K562 (cell line): ENCODE results near the gene LTO1. TPM values are rescaled to one million over a fixed set of nuclear protein-coding genes. Genes with fewer than 3 reads are reported as not detected.

Experiments used
- ATAC-seq: fragments of 200-7000 bp; cut with Tn5 transposase; 3 replicates; pipeline ENCODE4 v1.9.1; 2020; ENCODE audit warnings: moderate library complexity
- BruUV-seq: library from RNA; stranded (reverse); fragments of 400-500 nt; replicated peaks from 2 replicates; lab custom pipeline; 2021; lab: Mats Ljungman, UMichigan
- CTCF ChIA-PET: fragments of 300-600 bp; formaldehyde crosslinking; extraction: SDS; loops from one replicate; lab custom pipeline; 2021; ENCODE audit warnings: low intra/inter-chr PET ratio; lab: Yijun Ruan, JAX
- POLR2A ChIA-PET: fragments of 300-600, 350-650 bp; sonication (Branson Sonifier 250); formaldehyde crosslinking; extraction: SDS; loops from one replicate; lab custom pipeline; 2021; ENCODE audit warnings: antibody characterized with exemption, inconsistent platforms; lab: Yijun Ruan, JAX
- DNase-seq, 4 experiments: peaks; one replicate each; pipeline versions ENCODE4 v3.0.0 to v3.0.0-alpha.2; 2011 to 2018; ENCODE audit warnings: low spot score in 3 of 4, mixed read lengths in 3 of 4; ENCODE audit errors: extremely low read depth in 1 of 4
- FAIRE-seq: peaks from 2 replicates; lab custom pipeline; 2011; peaks lifted over from hg19 to GRCh38; lab: Jason Lieb, UNC
- H2AFZ ChIP-seq: 2 replicates; pipeline ENCODE4 v1.6.0; 2011; ENCODE audit warnings: low read depth, low read length, control low read depth, inconsistent platforms
- H3K27ac ChIP-seq: fragments of 200-600 bp; 3 replicates; pipeline ENCODE4 v1.8.0; 2011; ENCODE audit warnings: low read depth, mild to moderate bottlenecking, control low read depth, inconsistent platforms, low read length, moderate library complexity, mixed read lengths; ENCODE audit errors: extremely low read depth
- H3K27me3 ChIP-seq, 2 experiments: fragments of 300-600 bp in 1 of 2; 2 replicates in 1 of 2; 3 replicates in 1 of 2; pipeline versions ENCODE4 v1.6.0 to v1.8.0; 2011; ENCODE audit warnings: inconsistent platforms in 2 of 2, low read length in 2 of 2, mild to moderate bottlenecking in 1 of 2, mixed read lengths in 1 of 2, moderate library complexity in 1 of 2; ENCODE audit not compliant: control insufficient read depth in 2 of 2, insufficient read depth in 2 of 2
- H3K36me3 ChIP-seq: fragments of 300-600 bp; 3 replicates; pipeline ENCODE4 v1.8.0; 2011; ENCODE audit warnings: mild to moderate bottlenecking, low read length, inconsistent platforms; ENCODE audit not compliant: control insufficient read depth, insufficient read depth
- H3K4me1 ChIP-seq, 2 experiments: fragments of 200-600 bp in 1 of 2; replicated peaks in 1 of 2; 2 replicates in 1 of 2; 3 replicates in 1 of 2; pipeline versions ENCODE4 v1.5.1 to v1.8.0; 2011; ENCODE audit warnings: inconsistent platforms in 2 of 2, low read length in 2 of 2, mild to moderate bottlenecking in 1 of 2, mixed read lengths in 1 of 2, moderate library complexity in 1 of 2; ENCODE audit not compliant: control insufficient read depth in 2 of 2, insufficient read depth in 2 of 2
- H3K4me2 ChIP-seq: 2 replicates; pipeline ENCODE4 v1.6.1; 2011; ENCODE audit warnings: low read length, control low read depth, inconsistent platforms, mixed read lengths; ENCODE audit not compliant: insufficient read depth
- H3K4me3 ChIP-seq: fragments of 200-600 bp; sonication (generic), shearing (Covaris generic); 2 replicates; pipeline ENCODE4 v1.5.1; 2016; ENCODE audit warnings: control low read depth, inconsistent platforms
- H3K79me2 ChIP-seq: fragments of 200-600 bp; 3 replicates; pipeline ENCODE4 v1.8.0; 2011; ENCODE audit warnings: low read length, inconsistent platforms; ENCODE audit not compliant: control insufficient read depth, insufficient read depth
- H3K9ac ChIP-seq, 2 experiments: 2 replicates each; pipeline versions ENCODE4 v1.6.0 to v1.6.1; 2011; ENCODE audit warnings: low read depth in 2 of 2, low read length in 2 of 2, control low read depth in 1 of 2, inconsistent platforms in 1 of 2, mild to moderate bottlenecking in 1 of 2, mixed read lengths in 1 of 2; ENCODE audit not compliant: insufficient read depth in 1 of 2
- H3K9me1 ChIP-seq: one replicate; pipeline ENCODE4 v1.6.0; 2011; ENCODE audit warnings: inconsistent platforms, mild to moderate bottlenecking, low read length, moderate library complexity; ENCODE audit not compliant: control insufficient read depth, insufficient read depth
- H3K9me3 ChIP-seq: replicated peaks from 2 replicates; pipeline ENCODE4 v1.5.1; 2011; ENCODE audit warnings: low read depth, low read length, inconsistent platforms; ENCODE audit not compliant: control insufficient read depth, insufficient read depth
- H4K20me1 ChIP-seq: replicated peaks from 2 replicates; pipeline ENCODE4 v1.6.1; 2011; ENCODE audit warnings: low read length, inconsistent platforms, mixed read lengths; ENCODE audit not compliant: control insufficient read depth, insufficient read depth
- PTTG1 ChIP-seq: fragments of 450-650 bp; IDR thresholded peaks from 2 replicates; pipeline ENCODE4 v1.6.1; 2016; ENCODE audit warnings: low read depth, mild to moderate bottlenecking, missing genetic modification characterization, missing compliant biosample characterization
- WGBS: fragments of 100-300 bp; shearing (Covaris generic); methylation state at CpG from one replicate; pipeline ENCODE4 v1.1.6; 2016; ENCODE audit warnings: low coverage, mixed read lengths; ENCODE audit not compliant: insufficient coverage; ENCODE audit errors: missing lambda C conversion rate; 5-methylcytosine and 5-hydroxymethylcytosine counted together
- in situ Hi-C: fragments of 300-500 bp; cut with MboI; formaldehyde crosslinking; loops from 4 replicates; pipeline ENCODE4 v1.15.0; 2018; ENCODE audit warnings: inconsistent platforms, mixed read lengths
- intact Hi-C: fragments of 100-400 bp; cut with micrococcal nuclease; formaldehyde crosslinking; loops from 2 replicates; pipeline ENCODE4 v1.14.2; 2022
- polyA plus RNA-seq, 8 experiments: library from polyadenylated mRNA; depleted of rRNA in 4 of 8; stranded (reverse) in 5 of 8; unstranded in 3 of 8; fragments of >200 nt; fragmentation: Nextera tagmentation in 2 of 8; fragmentation: Illumina TruSeq in 1 of 8; extraction: Ambion mirVana in 2 of 8; extraction: Trizol in 1 of 8; gene quantifications; 2 replicates each; pipeline versions ENCODE4 v1.2.1 to v1.2.3, GENCODE V29; 2011 to 2014; ENCODE audit warnings: inconsistent platforms in 1 of 8, missing spikeins in 1 of 8
- total RNA-seq, 7 experiments: library from RNA; depleted of rRNA in 6 of 7; stranded (reverse); fragments of >200 nt in 6 of 7; fragmentation: Illumina TruSeq in 2 of 7; extraction: Trizol in 2 of 7; gene quantifications; 2 replicates each; pipeline versions ENCODE4 v1.2.1 to v1.2.3, GENCODE V29; 2011 to 2021; ENCODE audit warnings: low replicate concordance in 1 of 7

Gene LTO1
- total and polyA plus RNA-seq, 9 of the 15 experiments (the other 6 are each of a cell fraction or from before 2014, with no cell fraction given), result 2.6 to 43.4 (median 19.1) TPM

GRCh38 chr11:69656536-69657455, 18.4 kb downstream of the LTO1 start:
- WGBS, result 39% methylated on average over 20 of the region's 20 CpGs
- in situ Hi-C loops, result loop anchor here (25.0 kb wide), 2 partner anchors 819 to 1019 kb away; partner anchors contain the start of gene CPT1A
- no peak for TF ChIP-seq PTTG1 (tag)
- Histone ChIP-seq H3K27ac (no peak overlapping the region), H3K9me3 (no peaks in the 10 kb centered on the region), H3K4me1 (peaks cover 0 to 17% of the 10 kb centered on the region in 2 experiments; a peak in 2 of 5 replicates), H3K27me3 (peaks cover 0 to 11% of the 10 kb centered on the region in 2 experiments; a peak in 3 of 5 replicates), H4K20me1 (no peaks in the 10 kb centered on the region), H3K79me2 (no peaks in the 10 kb centered on the region), H3K4me3 (no peak overlapping the region), H3K4me2 (no peak overlapping the region), H3K36me3 (no peaks in the 10 kb centered on the region), H3K9me1 (no peaks in the 10 kb centered on the region), H2AFZ (no peak overlapping the region), H3K9ac (peak overlapping the region in 1 of 2 experiments; percentile 56; a peak in 2 of 4 replicates)
- no TSS peak for BruUV-seq
- ChIA-PET CTCF (no interaction called here), POLR2A (interaction anchor here (1.0 kb wide), 1 partner anchor 14 kb away, joined by 3 read pairs; no protein-coding TSS in a partner anchor)
- intact Hi-C loops, result no loop called here
- ATAC-seq, result no peak
- DNase-seq, result no peak
- no peak for FAIRE-seq
